ENCODE results near the gene GPATCH4.
A peak's percentile ranks its signal among the peaks of the same experiment; 100 is the strongest.
"Not testable (repeated sequence)": the region's sequence is repeated elsewhere in the genome, so short reads cannot be mapped to it uniquely, and the experiment has no call there.

The GPATCH4 gene

GRCh38 chr1:156641761-156642264 is 40.5 kb upstream of the GPATCH4 start, which contains the start of gene BCAN:
Gene BCAN, plus strand, starts transcription at chr1:156642117. Its CDS starts 3,938 bp downstream, at chr1:156646055.
- H3K9ac ChIP-seq (ENCODE audit: low read length): no peak within 1 kb of the TSS
- H3K27me3 ChIP-seq (ENCODE audit: control insufficient read depth, insufficient read depth, low read length): peaks cover 31% of the 10 kb centered on the region
- H3K4me1 ChIP-seq (ENCODE audit: control insufficient read depth, insufficient read depth, low read length): no peaks in the 10 kb centered on the region
- H3K36me3 ChIP-seq (ENCODE audit: control insufficient read depth, insufficient read depth, low read length): no peaks in the 10 kb centered on the region
- peak within 1 kb of the TSS; percentile 13 for H3K4me3 ChIP-seq (ENCODE audit: low read length)
- no peak within 1 kb of the TSS for H3K27ac ChIP-seq (ENCODE audit: low read depth, low read length)

- H3K4me1 ChIP-seq (ENCODE audit: control insufficient read depth, insufficient read depth, low read length): no peaks in the 10 kb centered on the region
- H3K27me3 ChIP-seq (ENCODE audit: control insufficient read depth, insufficient read depth, low read length): peaks cover 31% of the 10 kb centered on the region
- no peak overlapping the region for H3K9ac ChIP-seq (ENCODE audit: low read length)
These were observed 39.8 kb upstream of the GPATCH4 start for GRCh38 chr1:156640842-156641706.

DNA sequence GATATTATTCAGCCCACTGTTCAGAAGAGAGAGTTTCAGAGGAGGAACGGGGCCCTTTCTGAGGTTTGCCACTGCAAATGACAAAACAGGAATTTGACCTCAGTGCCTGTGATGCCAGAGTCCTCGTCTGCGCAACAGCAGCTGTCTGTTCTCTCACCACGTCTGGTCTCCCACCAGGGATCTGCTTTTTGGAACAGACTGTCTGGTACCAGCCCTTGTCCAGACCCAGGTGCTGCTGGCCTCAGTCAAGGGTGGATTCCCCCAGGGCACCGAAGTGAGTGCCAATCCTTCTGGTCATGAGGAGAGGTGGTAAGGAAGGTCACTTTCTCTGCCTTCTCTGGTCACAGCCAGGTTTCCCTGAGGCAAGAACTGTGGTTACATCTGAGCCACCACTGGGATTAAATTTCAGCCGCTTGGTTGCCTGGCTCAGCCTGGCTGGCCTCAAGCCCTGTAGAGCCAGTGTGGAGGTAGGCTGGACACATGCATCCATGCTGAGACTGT is 38.4 kb upstream of the GPATCH4 start:
- H3K27ac ChIP-seq (ENCODE audit: low read depth, low read length): no peak overlapping the region
- H3K36me3 ChIP-seq (ENCODE audit: control insufficient read depth, insufficient read depth, low read length): no peaks in the 10 kb centered on the region
- no peak overlapping the region for H3K4me3 ChIP-seq (ENCODE audit: low read length)
- peaks cover 31% of the 10 kb centered on the region for H3K27me3 ChIP-seq (ENCODE audit: control insufficient read depth, insufficient read depth, low read length)
- H3K9ac ChIP-seq (ENCODE audit: low read length): no peak overlapping the region
- H3K4me1 ChIP-seq (ENCODE audit: control insufficient read depth, insufficient read depth, low read length): no peaks in the 10 kb centered on the region

More at GRCh38 chr1:156640842-156641706, 39.8 kb upstream of the GPATCH4 start:
- H3K36me3 ChIP-seq (ENCODE audit: control insufficient read depth, insufficient read depth, low read length): no peaks in the 10 kb centered on the region
- peak overlapping the region; percentile 13 for H3K4me3 ChIP-seq (ENCODE audit: low read length)
- no peak overlapping the region for H3K27ac ChIP-seq (ENCODE audit: low read depth, low read length)

DNA sequence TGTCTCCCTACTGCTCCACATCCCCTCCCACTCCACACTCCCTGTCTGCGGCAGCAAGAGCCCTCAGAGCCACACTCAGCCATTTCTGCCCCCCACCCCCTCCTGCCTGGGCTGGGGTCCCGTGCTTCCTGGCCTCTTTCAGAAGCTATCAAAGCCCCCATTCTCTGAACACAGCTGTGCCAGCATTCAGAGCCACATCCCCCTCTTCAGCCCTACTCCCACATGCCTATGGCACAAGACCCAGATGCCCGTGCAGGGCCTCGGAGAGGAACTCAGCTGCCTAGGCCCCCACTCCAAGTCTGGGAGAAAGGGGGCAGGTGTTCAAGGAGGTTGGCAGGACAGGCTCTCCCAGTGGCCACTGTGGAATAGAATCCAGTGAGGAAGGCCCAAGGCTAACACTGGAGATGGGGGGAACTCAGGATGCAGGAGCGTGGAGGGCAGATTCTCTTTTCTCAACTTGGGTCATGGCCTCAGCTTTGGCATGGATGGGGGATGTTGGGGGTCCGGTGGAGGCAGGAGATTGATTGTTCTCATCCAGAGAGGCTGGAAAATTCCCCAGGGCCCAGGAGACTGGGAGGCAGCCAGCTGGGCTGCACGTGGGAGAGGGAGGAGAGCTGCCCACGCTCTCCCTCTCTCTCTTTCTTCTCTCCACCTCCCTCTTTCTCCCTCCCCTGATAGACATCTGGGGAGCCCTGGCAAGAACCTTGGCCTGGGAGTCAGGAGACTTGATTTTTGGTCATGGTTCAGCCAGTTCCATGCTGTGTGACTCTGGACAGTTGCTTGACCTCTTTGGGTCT is 37.1 kb upstream of the GPATCH4 start:
- H3K27me3 ChIP-seq (ENCODE audit: control insufficient read depth, insufficient read depth, low read length): peaks cover 35% of the 10 kb centered on the region
- H3K27ac ChIP-seq (ENCODE audit: low read depth, low read length): no peak overlapping the region
- H3K36me3 ChIP-seq (ENCODE audit: control insufficient read depth, insufficient read depth, low read length): no peaks in the 10 kb centered on the region
- H3K9ac ChIP-seq (ENCODE audit: low read length): no peak overlapping the region
- no peaks in the 10 kb centered on the region for H3K4me1 ChIP-seq (ENCODE audit: control insufficient read depth, insufficient read depth, low read length)
- H3K4me3 ChIP-seq (ENCODE audit: low read length): no peak overlapping the region

DNA sequence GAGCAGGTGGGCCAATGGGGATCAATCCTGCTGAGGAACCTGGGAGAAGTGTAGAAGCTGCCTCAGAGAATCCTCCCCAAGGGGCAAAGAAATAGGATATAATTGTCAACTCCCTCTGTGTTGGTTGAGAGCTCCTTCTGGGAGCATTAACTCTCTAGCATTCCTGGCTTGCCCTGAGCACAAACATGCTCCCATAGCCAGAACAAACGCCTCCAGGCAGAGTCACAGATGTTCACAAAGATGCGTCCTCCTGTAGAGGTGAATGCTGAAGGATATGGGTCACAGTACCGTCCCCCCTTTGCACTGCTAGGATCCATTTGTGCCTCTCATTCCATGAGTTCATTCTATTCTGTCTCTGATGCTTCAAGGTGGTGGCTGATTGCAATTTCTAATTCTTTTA is 31.1 kb upstream of the GPATCH4 start:
- Histone ChIP-seq H3K9ac (ENCODE audit: low read length) (no peak overlapping the region), H3K27ac (ENCODE audit: low read depth, low read length) (no peak overlapping the region), H3K4me1 (ENCODE audit: control insufficient read depth, insufficient read depth, low read length) (no peaks in the 10 kb centered on the region), H3K27me3 (ENCODE audit: control insufficient read depth, insufficient read depth, low read length) (peaks cover 13% of the 10 kb centered on the region), H3K36me3 (ENCODE audit: control insufficient read depth, insufficient read depth, low read length) (no peaks in the 10 kb centered on the region), H3K4me3 (ENCODE audit: low read length) (no peak overlapping the region)

GRCh38 chr1:156631152-156631551 is 29.9 kb upstream of the GPATCH4 start:
- not testable (repeated sequence) for H3K27ac ChIP-seq (ENCODE audit: low read depth, low read length); H3K9ac ChIP-seq (ENCODE audit: low read length); H3K4me1 ChIP-seq (ENCODE audit: control insufficient read depth, insufficient read depth, low read length); H3K4me3 ChIP-seq (ENCODE audit: low read length); H3K36me3 ChIP-seq (ENCODE audit: control insufficient read depth, insufficient read depth, low read length)
- H3K27me3 ChIP-seq (ENCODE audit: control insufficient read depth, insufficient read depth, low read length): peaks cover 13% of the 10 kb centered on the region

GRCh38 chr1:156629823-156630449 is 28.7 kb upstream of the GPATCH4 start:
- Histone ChIP-seq H3K36me3 (ENCODE audit: control insufficient read depth, insufficient read depth, low read length) (no peaks in the 10 kb centered on the region), H3K9ac (ENCODE audit: low read length) (no peak overlapping the region), H3K4me3 (ENCODE audit: low read length) (no peak overlapping the region), H3K27me3 (ENCODE audit: control insufficient read depth, insufficient read depth, low read length) (peaks cover 18% of the 10 kb centered on the region), H3K4me1 (ENCODE audit: control insufficient read depth, insufficient read depth, low read length) (peaks cover 8% of the 10 kb centered on the region), H3K27ac (ENCODE audit: low read depth, low read length) (no peak overlapping the region)

DNA sequence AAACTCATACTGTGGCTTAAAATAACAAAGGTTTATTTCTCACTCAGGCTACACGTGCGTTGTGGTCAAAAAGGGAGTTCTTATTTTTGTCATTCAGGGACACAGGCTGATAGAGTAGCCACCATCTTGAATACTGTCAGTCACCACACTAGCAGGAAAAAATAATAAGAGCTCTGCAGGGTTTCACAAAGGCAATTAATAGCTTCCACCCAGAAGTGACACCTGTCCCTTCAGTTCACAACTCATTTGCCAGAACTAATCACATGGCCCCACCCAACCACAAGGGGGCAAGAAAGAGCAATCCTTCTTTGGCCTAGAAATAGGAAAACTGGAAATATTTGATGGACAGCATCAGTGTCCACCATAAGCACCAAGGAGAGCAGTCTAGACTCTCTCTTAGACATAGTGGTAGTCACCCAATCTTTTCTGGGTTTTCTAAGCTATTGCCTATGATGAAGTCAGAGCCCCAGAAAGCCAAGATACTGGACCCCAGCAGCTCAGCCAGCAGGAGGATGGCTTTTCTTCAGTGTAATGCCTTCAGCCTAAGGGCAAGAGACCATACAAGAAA is 26.1 kb upstream of the GPATCH4 start:
- Histone ChIP-seq H3K9ac (ENCODE audit: low read length) (no peak overlapping the region), H3K27ac (ENCODE audit: low read depth, low read length) (no peak overlapping the region), H3K4me1 (ENCODE audit: control insufficient read depth, insufficient read depth, low read length) (peaks cover 8% of the 10 kb centered on the region), H3K27me3 (ENCODE audit: control insufficient read depth, insufficient read depth, low read length) (peaks cover 28% of the 10 kb centered on the region), H3K4me3 (ENCODE audit: low read length) (no peak overlapping the region), H3K36me3 (ENCODE audit: control insufficient read depth, insufficient read depth, low read length) (no peaks in the 10 kb centered on the region)

- no peak overlapping the region for H3K27ac ChIP-seq (ENCODE audit: low read depth, low read length)
- H3K4me1 ChIP-seq (ENCODE audit: control insufficient read depth, insufficient read depth, low read length): peaks cover 8% of the 10 kb centered on the region
- H3K9ac ChIP-seq (ENCODE audit: low read length): no peak overlapping the region
- no peaks in the 10 kb centered on the region for H3K36me3 ChIP-seq (ENCODE audit: control insufficient read depth, insufficient read depth, low read length)
- H3K27me3 ChIP-seq (ENCODE audit: control insufficient read depth, insufficient read depth, low read length): peaks cover 28% of the 10 kb centered on the region
- no peak overlapping the region for H3K4me3 ChIP-seq (ENCODE audit: low read length)
These were observed 24.8 kb upstream of the GPATCH4 start for GRCh38 chr1:156626079-156626438.

DNA sequence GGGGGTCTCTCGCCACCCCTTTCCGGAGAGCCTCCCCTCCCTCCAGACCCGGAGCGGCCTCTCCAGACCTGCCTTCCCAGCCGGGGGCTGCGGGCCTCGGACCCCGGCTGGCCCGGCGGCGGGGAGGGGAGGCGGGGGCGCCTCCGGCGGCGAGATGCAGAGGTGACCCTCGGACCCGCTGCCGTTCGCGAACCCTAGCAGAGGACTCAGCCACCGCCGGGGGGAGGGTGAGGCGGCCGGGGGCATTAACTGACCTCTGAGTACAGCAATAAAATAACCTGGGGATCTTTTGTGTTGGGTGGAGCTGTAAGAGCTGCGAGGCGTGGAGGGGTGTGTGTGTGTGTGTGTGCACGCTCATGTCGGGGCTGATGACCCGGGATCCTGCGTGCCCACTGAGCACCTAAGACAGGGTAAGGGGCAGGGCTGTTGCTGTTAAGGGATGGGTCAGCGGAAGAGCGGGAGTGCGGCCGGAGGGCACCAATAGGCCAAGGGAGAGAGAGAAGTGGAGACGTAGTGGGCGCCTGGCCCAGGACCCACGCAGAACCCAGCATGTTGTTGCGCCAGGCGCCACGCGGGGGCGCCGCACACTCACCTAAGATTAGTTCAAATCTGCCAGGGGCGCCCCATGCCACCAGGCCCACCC is 24.3 kb upstream of the GPATCH4 start:
- no peaks in the 10 kb centered on the region for H3K36me3 ChIP-seq (ENCODE audit: control insufficient read depth, insufficient read depth, low read length)
- H3K4me3 ChIP-seq (ENCODE audit: low read length): peak overlapping the region; percentile 57
- no peak overlapping the region for H3K27ac ChIP-seq (ENCODE audit: low read depth, low read length)
- H3K27me3 ChIP-seq (ENCODE audit: control insufficient read depth, insufficient read depth, low read length): peaks cover 25% of the 10 kb centered on the region
- no peak overlapping the region for H3K9ac ChIP-seq (ENCODE audit: low read length)
- H3K4me1 ChIP-seq (ENCODE audit: control insufficient read depth, insufficient read depth, low read length): peaks cover 8% of the 10 kb centered on the region

- Histone ChIP-seq H3K36me3 (ENCODE audit: control insufficient read depth, insufficient read depth, low read length) (no peaks in the 10 kb centered on the region), H3K27ac (ENCODE audit: low read depth, low read length) (no peak overlapping the region), H3K27me3 (ENCODE audit: control insufficient read depth, insufficient read depth, low read length) (peaks cover 25% of the 10 kb centered on the region), H3K4me3 (ENCODE audit: low read length) (peak overlapping the region; percentile 49), H3K9ac (ENCODE audit: low read length) (no peak overlapping the region), H3K4me1 (ENCODE audit: control insufficient read depth, insufficient read depth, low read length) (peaks cover 8% of the 10 kb centered on the region)
These were observed 23.6 kb upstream of the GPATCH4 start for GRCh38 chr1:156624814-156625435.

All from rectal smooth muscle tissue (tissue), 1 donor.